DMS79 (cell line): ENCODE results near the gene PHF12.

Experiments
- DNase-seq: peaks from one replicate; lab custom pipeline; 2025; lab: John Stamatoyannopoulos, UW

Gene PHF12

GRCh38 chr17:28975031-28975430, 23.7 kb upstream of the PHF12 start:
- no peak for DNase-seq

GRCh38 chr17:28974451-28974850, 23.1 kb upstream of the PHF12 start:
- DNase-seq, result no peak

DNA sequence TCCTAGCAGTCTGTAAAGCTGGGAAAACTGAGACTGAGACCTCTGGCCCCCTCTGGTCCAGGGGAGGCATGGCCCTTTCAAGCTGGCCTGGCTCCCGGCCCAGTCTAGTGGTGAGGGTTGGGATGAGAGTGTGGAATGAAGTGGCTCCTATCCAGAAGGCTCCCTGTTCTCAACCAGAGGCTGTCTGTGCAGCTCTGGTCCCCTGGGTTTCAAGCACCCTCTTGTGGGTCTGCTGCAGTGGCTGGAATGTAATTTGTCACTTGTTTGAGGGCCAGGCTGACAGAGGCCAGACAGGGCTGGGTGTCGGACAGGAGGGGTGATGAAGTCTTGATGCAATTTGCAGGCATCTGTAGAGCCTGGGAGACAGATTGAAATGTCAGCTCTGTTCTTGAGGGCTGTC, 22.1 kb upstream of the PHF12 start:
- DNase-seq, result peak; percentile 81

GRCh38 chr17:28972437-28972836, 21.1 kb upstream of the PHF12 start:
- no peak for DNase-seq

DNA sequence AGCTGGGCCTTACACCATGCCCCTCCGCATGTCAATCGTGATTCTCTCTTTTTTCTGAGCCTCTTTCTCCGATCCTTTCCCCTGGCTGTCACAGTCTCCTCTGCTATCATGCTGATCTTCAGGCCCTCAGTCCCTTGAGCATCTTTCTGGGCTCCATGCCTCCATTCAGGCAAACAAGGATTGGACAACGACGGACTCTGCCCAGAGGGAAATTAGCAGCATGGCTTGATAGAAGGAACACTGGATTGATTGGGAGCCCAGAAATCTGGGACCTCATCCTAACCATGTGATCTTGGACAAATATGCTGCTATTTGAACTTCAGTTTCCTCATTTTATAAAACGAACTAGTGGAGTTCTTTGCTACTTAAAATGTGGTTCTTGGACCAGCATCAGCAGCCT, 19.6 kb upstream of the PHF12 start:
- no peak for DNase-seq

DNA sequence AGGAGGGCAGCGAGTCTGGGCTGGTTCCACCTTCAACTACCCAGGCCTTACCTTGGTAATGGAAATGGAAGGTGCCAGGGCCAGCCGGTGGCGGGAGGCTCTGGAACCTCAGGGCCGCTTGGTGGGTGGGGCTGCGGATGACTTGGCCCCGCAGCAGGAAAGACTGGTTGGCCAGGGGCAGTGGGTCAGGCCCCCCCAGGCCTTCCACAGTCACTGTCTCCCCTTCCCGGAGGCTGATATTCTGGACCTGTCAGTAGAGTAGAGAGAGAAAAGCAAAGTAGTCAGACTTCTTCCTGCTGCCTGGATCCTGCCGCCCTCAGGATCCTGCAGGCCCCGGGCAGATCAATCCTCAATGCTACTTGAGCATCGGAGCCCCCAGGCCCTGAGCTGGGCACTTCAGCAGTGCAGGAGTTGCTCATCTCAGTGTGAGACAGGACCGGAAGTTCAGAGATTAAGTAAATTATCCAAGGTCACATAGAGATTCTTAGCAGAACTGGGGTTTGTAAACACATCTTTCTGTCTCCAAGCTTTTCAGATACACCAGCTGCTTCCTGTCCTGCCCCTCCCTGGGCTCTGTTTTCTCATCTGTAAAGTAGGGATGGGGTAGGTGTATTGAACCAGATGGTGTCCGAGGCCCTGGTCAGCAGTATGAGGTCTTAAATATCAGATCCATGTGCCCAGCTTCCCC, 18.5 kb upstream of the PHF12 start:
- DNase-seq, result no peak

- no peak for DNase-seq
Measured at GRCh38 chr17:28968914-28969295, 17.6 kb upstream of the PHF12 start.

DNA sequence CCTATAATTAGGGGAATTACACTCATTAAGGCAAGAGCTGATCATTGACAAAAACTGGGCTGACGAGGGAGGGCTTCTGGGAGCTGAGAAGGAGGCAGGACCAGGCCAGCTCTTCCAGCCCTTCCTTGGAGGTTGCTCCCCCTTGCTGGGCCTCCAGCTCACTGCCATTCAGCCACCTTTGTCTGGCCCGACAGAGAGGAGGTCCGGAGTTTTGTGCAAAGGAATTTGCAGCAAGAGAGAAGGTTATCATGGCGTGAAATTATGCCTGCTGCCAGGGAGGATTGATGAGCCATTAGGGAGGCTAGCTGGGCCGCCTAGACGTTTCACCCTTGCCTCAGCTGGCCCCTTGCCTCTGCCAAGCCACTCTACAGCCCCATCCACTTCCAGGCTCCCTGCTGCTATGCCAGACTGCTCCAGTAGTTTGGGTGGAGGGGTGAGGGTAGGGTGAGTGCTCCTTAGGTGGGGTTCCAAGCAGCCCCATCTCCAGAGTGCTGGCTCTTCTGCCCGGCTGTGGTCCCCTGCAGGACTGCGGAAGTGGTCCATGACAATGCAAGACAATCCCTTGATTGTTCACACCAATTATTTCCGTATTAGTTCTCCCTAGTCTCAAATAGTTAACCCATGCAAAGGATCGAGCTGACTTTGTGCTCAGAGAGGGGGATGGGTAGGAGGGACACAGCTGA, 17.1 kb upstream of the PHF12 start:
- DNase-seq, result no peak

- no peak for DNase-seq
Measured at GRCh38 chr17:28967221-28968135, 16.2 kb upstream of the PHF12 start.

GRCh38 chr17:28963841-28964240, 12.5 kb upstream of the PHF12 start:
- no peak for DNase-seq

- no peak for DNase-seq
Measured at GRCh38 chr17:28963055-28963611, 11.8 kb upstream of the PHF12 start.

- DNase-seq, result no peak
Measured at GRCh38 chr17:28961391-28961790, 10.1 kb upstream of the PHF12 start.

- no peak for DNase-seq
Measured at GRCh38 chr17:28960256-28961061, 9.1 kb upstream of the PHF12 start.

GRCh38 chr17:28959471-28959871, 8.2 kb upstream of the PHF12 start:
- DNase-seq, result no peak

DNA sequence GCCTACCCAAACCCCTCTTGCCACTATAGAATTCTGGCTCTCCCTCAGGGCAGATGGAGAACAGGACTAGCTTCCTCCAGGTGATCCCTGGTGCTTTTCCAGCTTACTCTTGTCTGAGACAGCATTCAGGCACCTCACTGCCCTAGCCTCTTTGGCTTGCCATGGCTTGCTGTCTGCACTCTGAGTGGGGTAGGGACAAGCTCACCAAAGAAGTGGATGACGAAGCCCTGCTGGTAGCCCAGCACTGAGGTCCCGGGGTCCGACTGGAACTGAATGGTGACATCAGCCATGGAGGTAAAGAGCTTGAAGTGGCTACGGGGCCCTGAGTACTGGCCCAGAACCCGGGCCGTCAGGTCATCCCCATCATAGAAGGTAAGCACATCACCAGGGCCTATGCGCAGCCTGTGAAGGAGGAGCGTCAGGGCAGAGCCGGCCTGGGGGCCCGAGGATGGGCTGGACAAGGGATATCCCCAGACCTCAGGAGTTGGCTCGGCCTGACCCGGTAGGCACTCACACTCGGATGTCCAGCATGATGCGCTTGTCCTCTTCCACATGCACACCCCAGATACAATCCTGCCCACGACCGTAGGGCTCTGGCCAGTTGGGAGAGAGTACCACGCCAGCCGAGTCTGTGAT, 7.6 kb upstream of the PHF12 start:
- no peak for DNase-seq

DNA sequence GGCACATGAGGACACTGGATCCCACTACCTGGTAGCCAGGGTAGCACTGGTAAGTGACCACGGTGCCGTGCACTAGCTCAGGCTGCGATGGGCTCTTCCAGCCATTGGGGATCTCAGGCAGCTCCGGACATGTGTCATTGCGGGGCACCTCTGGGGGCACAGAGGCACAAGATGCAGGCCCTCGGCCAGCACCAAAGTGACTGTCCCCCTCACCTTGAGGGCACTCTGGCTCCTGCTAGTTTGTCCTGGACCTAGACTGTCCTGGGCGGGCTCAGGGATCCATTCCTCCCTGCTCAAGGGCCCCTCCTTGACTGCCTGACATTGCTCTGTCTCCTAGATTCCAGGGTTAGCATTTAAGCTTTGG, 6.7 kb upstream of the PHF12 start:
- DNase-seq, result no peak

- no peak for DNase-seq
Measured at GRCh38 chr17:28957277-28957991, 6.1 kb upstream of the PHF12 start.

DNA sequence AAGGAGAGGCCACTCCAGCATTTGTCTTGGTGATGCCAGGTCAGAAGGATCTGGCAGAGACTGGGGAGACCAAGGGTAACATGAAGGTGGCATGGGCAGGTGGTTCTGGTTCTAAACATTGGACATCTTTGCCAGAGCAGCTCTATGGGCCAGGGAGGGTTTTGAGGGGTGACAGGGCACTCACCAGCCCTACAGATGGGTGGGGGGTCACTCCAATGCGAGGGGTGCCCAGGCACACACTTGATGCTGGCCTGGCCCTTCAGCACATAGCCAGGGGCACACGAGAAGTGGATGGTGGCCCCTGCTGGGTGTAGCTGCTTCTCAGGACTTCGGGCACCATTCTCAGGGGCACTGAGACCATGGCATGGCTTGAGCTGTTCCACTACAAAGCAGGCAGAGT, 5.5 kb upstream of the PHF12 start:
- DNase-seq, result no peak

GRCh38 chr17:28956112-28956511, 4.8 kb upstream of the PHF12 start:
- no peak for DNase-seq

- no peak for DNase-seq
Measured at GRCh38 chr17:28955408-28955807, 4.1 kb upstream of the PHF12 start.

GRCh38 chr17:28954886-28955285, 3.6 kb upstream of the PHF12 start:
- no peak for DNase-seq
